ENCODE measurements around the gene CBX2.

CBX2 gene

DNA sequence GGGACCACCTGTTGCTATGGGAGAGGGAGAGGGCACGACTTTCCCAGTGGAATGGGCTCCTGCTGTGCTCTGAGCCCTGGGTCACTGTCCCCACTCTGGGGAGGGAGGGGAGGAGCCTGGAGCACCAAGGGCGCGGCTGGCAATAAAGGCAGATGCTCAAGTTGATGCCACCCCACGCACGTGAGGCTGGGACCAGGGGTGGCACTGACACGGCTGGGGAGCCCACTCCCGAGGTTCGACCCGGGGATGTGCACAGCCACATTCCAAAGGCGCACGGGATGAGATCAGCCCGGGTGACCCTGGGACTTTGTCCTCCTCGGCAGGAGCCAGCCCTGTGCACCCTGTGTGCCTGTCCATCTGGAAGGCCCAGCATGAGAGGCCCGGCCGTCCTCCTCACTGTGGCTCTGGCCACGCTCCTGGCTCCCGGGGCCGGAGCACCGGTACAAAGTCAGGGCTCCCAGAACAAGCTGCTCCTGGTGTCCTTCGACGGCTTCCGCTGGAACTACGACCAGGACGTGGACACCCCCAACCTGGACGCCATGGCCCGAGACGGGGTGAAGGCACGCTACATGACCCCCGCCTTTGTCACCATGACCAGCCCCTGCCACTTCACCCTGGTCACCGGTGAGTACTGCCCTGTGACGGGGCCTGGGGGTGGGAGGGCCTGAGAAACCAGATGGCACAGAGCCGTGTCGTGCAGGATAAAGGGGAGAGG, 47.0 kb upstream of the CBX2 start, which contains the start of gene ENPP7:
ENPP7 (plus strand) TSS at position 175 of the 715 bp plus-strand sequence; CDS start at position 372, 197 bp downstream.
- no peaks in the 10 kb centered on the region for H3K9me3 ChIP-seq
- no peak for DNase-seq
- no peaks in the 10 kb centered on the region; the same call in 1 of the 2 replicates for H3K4me1 ChIP-seq
- TF ChIP-seq, protein P1, sequence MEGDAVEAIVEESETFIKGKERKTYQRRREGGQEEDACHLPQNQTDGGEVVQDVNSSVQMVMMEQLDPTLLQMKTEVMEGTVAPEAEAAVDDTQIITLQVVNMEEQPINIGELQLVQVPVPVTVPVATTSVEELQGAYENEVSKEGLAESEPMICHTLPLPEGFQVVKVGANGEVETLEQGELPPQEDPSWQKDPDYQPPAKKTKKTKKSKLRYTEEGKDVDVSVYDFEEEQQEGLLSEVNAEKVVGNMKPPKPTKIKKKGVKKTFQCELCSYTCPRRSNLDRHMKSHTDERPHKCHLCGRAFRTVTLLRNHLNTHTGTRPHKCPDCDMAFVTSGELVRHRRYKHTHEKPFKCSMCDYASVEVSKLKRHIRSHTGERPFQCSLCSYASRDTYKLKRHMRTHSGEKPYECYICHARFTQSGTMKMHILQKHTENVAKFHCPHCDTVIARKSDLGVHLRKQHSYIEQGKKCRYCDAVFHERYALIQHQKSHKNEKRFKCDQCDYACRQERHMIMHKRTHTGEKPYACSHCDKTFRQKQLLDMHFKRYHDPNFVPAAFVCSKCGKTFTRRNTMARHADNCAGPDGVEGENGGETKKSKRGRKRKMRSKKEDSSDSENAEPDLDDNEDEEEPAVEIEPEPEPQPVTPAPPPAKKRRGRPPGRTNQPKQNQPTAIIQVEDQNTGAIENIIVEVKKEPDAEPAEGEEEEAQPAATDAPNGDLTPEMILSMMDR (IDR thresholded peaks at IDR 0.05; ENCODE audit: low read depth, low read length), result no peak
- no peaks in the 10 kb centered on the region for H3K27me3 ChIP-seq
- no peak within 1 kb of the TSS for H3K4me3 ChIP-seq (ENCODE audit: low read depth, low read length)
- no peaks in the 10 kb centered on the region for H3K36me3 ChIP-seq

DNA sequence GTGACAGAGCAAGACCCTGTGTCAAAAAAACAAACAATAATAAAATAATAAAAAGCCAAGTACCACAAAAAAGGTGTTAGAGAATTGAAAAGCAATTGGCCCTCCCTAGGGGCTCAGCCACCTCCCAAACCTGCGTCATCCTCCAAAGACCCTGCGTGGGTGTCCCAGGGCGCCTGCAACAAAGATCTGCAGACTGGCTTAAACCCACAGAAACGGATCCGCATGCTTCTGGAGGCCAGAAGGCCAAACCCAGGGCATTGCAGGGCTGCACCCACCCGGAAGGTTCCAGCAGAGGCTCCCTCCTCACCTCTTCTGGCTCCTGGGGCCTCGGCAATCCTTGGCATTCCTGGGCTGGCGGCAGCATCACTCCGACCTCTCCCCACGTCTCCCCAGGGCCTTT, 45.7 kb upstream of the CBX2 start:
- Histone ChIP-seq H3K27me3 (no peaks in the 10 kb centered on the region), H3K4me3 (ENCODE audit: low read depth, low read length) (no peak overlapping the region), H3K9me3 (no peaks in the 10 kb centered on the region), H3K36me3 (no peaks in the 10 kb centered on the region), H3K4me1 (no peaks in the 10 kb centered on the region; the same call in 1 of the 2 replicates)
- DNase-seq, result no peak
- TF ChIP-seq, protein P1 (IDR thresholded peaks at IDR 0.05; ENCODE audit: low read depth, low read length), result no peak

DNA sequence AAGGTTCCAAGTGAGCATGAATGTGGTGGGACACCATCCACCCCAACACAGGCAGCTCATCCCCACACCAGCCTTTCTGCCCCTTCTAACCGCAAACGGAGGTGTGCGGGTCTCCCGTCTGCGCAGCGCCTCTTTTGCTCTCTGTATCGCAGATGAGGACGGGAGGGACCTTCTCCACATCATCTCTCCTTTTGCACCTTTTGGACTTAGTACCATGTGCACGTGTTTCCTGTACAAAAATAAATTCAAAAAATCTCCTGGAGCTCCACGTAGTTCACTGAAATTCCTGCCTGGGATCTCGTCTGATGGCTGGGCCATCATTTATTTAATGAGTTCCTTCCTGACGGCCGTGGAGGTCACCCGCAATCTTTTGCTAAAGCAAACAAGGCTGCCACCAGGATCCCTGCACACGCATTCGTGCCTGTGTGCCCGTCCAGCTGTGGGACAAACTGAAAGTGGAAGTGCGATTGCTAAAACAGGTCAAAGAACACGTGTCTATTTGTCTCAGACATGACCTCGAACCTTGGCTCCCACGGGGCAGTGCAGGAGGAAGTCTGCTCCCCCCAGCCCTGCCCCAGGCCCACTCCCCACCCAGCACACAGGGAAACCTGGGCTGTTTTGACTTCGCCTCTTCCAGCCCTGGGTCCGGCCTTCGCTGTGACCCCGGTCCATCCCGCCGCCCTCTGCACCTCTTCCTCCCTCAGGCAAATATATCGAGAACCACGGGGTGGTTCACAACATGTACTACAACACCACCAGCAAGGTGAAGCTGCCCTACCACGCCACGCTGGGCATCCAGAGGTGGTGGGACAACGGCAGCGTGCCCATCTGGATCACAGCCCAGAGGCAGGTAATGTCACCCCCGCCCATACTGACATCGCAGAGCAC, 44.9 kb upstream of the CBX2 start:
- TF ChIP-seq, protein P1 (IDR thresholded peaks at IDR 0.05; ENCODE audit: low read depth, low read length), result no peak
- no peaks in the 10 kb centered on the region for H3K36me3 ChIP-seq
- H3K4me1 ChIP-seq, result no peaks in the 10 kb centered on the region; the same call in 1 of the 2 replicates
- H3K9me3 ChIP-seq, result no peaks in the 10 kb centered on the region
- no peaks in the 10 kb centered on the region for H3K27me3 ChIP-seq
- no peak for DNase-seq
- H3K4me3 ChIP-seq (ENCODE audit: low read depth, low read length), result no peak overlapping the region

DNA sequence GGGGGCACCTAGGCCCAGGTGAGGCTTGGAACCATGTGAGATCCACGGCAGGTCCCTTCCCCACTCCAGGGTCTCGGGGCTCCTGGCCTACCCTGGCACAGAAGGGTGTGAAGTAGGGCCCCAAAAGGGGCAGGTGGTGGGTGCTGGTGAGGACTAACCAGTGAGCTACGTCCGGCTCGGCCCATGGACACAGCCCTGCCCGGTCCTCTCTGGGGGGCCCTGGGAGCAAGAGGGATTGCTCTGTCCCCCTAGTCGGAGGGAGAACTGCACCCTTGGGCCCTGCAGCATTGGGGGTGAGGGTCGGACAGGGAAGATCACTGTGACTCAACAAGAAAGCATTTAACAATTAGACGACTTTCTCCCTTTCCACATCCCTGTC, 44.3 kb upstream of the CBX2 start:
- no peak overlapping the region for H3K4me3 ChIP-seq (ENCODE audit: low read depth, low read length)
- DNase-seq, result no peak
- H3K9me3 ChIP-seq, result no peaks in the 10 kb centered on the region
- TF ChIP-seq, protein P1 (IDR thresholded peaks at IDR 0.05; ENCODE audit: low read depth, low read length), result no peak
- H3K27me3 ChIP-seq, result no peaks in the 10 kb centered on the region
- H3K4me1 ChIP-seq, result no peaks in the 10 kb centered on the region
- no peaks in the 10 kb centered on the region for H3K36me3 ChIP-seq

DNA sequence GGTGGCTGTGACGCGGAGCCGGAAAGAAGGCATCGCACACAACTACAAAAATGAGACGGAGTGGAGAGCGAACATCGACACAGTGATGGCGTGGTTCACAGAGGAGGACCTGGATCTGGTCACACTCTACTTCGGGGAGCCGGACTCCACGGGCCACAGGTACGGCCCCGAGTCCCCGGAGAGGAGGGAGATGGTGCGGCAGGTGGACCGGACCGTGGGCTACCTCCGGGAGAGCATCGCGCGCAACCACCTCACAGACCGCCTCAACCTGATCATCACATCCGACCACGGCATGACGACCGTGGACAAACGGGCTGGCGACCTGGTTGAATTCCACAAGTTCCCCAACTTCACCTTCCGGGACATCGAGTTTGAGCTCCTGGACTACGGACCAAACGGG, 42.9 kb upstream of the CBX2 start:
- Histone ChIP-seq H3K9me3 (no peaks in the 10 kb centered on the region), H3K36me3 (no peaks in the 10 kb centered on the region), H3K4me3 (ENCODE audit: low read depth, low read length) (no peak overlapping the region), H3K27me3 (no peaks in the 10 kb centered on the region), H3K4me1 (no peaks in the 10 kb centered on the region)
- DNase-seq, result no peak
- TF ChIP-seq, protein P1 (IDR thresholded peaks at IDR 0.05; ENCODE audit: low read depth, low read length), result no peak
